Kasumi-1 (cell line): ENCODE results near the gene IPO8.
A peak's percentile ranks its signal among the peaks of the same experiment; 100 is the strongest.
"Not testable (repeated sequence)": the region's sequence is repeated elsewhere in the genome, so short reads cannot be mapped to it uniquely, and the experiment has no call there.

Source experiments
- DNase-seq, 2 experiments: peaks; one replicate each; lab custom pipeline; 2025; lab: John Stamatoyannopoulos, UW

Gene IPO8

DNA sequence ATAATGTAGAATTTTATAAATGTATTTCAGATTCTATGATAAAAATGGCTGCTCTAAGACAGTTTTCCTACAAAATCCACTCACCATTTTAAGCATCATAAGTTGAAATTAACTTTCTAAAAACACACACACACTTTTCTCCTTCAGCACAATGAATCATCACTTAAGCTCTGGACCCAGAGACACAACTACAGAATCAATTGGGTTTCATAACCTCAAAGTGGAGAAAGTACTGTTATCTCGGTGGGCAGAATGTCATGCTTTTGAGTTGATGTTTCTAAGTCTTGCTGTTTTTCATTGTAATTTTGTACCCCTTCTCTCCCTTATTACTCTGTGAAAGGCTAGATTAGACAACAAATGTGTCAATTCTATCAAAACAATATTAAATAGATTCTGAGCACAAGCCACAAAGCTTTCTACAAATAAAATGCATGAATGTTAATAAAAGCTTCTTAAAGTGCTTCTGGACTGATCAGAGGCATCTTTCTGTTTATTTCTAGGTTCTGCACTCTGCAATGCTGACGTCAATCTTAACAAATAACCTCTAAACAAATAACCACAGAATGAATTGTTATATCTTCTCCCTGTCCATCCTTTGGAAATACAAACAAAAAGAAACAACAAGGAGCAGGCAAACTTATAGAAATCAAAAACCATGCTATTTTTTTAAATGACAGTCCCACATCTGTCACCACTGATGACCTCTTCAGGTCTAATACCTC, 8.2 kb downstream of the IPO8 start:
- DNase-seq, result no peak

DNA sequence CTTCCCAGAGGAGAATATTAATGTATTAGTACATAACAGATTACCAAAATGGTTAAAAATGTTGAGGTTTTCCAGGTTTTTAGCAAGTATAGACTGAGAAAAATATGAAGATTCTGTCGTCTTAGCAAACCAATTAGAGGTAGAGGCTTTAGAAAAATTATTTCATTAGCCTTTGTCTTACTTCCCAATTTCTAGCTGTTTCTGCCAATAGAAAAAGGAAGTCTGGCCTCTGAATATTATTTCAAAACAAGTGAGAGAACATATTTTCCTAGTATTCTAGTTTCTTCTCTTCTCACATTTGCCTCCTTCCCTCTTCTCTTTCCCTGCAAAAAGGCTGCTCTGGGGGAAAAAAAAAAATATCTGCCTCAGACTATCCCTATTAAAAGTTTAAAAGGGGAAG, 16.4 kb downstream of the IPO8 start:
- DNase-seq, result peak; percentile 37 to 42

DNA sequence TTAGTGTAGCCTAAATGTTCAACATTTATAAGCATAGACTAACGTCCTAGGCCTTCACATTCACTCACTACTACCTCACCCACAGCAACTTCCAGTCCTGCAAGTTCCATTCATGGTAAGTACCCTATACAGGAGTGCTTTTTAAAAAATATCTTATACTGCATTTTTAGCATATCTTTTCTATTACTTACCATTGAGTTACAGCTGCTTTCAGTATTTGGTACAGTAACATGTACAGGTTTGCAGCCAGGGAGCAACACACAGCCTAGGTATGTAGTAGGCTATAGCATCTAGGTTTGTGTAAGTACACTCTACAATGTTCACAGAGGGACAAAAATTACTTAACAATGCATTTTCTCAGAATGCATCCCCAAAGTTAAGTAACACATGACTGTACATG, 17.4 kb downstream of the IPO8 start:
- no peak for DNase-seq

DNA sequence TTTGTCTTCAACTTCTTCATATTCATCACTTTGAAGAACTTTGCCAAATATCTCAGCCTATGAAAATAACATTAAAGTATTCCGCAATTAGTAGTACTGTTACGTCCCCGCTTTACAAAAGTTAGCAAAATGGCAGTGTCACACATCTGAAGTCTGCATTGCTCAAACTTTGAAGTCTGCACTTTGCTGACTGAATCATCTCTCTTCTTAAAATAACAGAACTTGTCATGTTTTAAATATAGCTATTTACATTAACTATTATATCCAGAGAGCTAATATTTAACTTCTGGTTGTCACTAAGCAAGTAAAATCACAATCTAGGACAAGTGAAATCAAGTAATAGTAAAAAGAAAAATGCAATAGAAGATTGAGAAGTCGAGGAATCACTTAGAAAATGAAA, 34.5 kb downstream of the IPO8 start:
- no peak for DNase-seq

DNA sequence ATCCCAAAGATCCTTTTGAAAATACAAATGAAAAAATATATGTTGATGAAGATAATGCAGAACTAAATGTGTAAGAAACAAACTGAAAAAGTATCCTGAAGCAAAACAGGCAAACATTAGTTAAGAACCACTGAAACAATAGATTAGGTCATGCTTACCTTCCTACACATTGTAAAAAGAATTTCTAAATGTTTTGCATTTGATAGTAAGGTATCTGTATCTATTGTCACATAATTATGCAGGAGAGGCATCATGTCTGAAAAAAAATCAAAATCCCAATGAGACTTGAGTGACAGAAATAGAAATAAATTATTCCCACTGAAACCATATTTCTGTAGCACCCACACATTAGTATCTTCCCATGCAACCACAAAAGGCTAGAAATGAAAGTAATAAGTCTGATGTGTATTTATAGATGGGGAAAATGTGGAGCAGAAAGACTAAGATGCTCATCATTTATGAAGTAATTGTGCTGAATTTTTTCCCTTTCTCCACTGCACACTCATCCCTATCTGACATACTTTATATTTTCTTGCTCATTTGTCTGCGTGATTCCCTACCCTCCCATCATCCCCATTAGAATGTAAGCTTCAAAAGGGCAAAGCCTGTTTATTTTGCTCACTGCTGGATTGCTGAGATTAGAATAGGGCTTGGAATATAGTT, 43.5 kb downstream of the IPO8 start:
- no peak for DNase-seq

DNA sequence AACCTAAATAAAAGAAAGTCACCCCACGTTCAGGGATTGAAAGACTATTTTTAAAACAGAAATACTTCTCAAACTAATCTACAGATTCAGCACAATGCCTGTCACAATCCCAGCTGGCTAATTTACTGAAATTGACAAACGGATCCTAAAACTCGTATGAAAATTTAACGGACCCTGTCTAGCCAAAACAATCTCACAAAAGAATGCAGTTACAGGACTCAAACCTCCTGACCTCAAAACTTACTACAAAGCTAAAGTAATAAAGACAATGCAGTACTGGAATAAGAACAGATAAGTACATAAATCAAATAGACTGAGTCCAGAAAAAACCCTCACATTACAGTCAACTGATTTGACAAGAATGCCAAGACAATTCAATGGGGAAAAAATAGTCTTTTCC, 48.8 kb downstream of the IPO8 start:
- no peak for DNase-seq

DNA sequence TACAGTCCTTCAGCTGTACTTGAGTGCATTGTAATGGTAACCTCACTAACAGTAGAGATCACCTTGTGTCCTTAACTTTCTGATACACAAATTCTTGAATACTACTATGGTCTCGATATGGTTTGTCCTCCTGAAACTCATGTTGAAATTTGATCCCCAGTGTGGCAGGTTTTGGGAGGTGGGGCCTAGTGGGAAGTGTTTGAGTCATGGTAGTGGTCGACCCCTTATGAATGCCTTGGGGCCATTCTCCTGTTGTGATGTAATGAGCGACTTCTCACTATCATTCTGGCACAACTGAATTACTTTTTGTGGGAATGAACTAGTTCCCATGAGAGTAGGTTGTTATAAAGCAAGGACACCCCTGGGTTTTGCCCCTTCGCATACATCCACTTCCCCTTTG, 52.3 kb downstream of the IPO8 start:
- no peak for DNase-seq

DNA sequence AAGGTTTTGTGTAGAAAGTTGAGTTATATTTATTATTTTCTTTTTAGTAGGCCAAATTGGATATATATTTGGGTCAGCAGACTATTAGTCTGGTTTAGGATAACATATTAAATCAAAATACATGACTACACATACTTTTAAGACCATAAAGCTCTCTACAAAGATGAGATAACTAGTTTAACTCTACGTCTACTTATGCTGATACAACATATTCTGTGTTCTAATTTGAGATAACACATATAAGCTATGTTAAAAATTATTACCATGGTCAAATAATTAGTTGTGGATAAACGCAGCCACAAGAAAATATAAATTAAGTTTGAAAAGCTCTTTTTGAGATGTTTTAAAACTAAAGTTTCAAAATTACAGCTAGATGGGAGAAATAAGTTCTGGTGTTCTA, 55.3 kb downstream of the IPO8 start:
- DNase-seq, result no peak

DNA sequence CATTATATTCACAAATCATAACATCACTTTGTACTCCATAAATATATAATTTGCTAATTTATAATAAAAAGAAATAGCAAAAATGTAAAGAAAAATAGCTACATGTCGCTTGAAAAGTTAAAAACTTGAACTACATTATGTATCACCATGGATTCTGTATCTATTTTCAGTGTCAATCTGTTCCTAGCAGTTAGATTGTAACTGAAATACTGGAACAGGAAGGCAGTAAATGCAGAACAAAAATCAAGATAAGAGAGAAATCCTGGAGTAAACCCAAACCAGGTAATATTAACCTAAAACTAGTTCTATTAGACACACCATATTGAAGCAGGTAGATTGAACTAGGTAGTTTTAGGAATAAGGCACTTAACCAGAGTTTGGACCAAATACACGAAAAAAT, 60.3 kb downstream of the IPO8 start:
- no peak for DNase-seq

DNA sequence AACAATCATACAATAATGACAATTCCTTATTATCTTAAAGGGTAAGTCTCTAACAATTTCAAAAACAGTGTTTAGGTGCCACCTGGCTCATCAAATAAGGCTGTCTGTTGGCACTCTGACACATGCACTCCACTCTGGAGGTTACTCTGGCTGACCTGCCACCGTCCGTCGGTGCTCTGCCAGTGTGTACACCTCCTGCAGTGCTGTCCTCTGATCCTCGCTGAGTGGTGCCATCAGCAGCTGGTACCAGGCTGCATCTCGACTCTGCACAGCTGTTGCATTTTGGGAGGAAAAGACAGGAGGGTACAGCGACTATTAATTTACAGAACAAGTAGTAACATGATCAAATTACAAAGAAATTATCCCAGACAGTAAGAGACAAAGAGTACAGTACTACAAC, 63.9 kb downstream of the IPO8 start:
- DNase-seq, result no peak

DNA sequence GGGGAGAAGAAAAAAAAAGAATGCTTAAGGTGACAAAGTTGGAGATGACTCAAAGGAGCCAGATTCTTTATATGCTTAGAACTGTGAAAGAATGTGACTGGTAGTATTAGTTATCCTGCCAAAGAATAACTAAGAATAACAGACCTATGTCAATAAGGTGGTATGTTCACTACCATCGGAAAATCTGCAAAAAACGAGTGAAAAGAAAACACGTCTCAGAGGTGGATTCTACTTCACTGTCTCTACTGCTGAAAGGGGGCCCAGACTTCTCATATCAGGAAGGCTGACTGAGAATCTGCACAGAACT, 64.7 kb downstream of the IPO8 start:
- DNase-seq, result no peak

DNA sequence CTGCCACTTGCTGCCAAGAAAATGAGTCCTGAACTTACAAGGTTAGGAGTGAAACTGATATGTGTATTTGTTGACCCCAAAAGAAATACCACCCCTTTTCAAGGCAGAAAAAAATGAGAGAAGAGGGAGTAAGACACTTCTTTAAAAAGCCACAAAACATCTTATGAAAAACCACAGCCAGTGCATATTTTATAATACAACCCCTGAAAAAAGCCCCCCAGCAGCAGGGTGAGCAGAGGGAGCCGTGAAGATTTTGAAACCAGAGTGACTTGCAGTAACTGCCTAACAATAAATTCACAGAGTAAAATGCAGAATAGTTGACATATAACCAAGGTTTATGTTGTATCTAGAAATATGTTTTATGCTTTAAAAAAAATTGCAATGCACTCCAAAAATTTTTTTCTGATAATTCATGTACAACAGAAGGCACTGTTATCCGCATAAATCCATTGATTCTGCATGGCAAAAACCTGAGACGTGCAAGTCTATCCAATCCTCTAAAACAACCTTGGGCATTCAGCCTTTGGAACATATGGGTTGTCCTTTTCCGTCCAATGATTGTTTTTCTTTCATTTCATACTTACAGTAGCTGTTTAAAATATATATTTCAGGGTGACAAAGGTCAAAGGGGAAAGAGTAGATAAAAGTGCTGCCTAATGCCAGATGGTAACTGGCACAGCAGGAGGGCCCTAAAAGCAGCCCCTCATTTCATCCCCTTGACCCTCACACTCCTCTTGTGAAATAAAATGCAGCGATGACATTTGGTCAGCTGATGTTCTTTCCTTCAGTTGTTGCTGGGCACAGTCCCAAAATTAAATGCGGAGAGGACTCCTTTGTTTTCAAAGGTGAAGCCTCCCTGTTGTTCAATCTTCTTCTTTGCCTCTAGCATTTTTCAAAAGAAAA, 65.3 kb downstream of the IPO8 start:
- DNase-seq, result no peak

DNA sequence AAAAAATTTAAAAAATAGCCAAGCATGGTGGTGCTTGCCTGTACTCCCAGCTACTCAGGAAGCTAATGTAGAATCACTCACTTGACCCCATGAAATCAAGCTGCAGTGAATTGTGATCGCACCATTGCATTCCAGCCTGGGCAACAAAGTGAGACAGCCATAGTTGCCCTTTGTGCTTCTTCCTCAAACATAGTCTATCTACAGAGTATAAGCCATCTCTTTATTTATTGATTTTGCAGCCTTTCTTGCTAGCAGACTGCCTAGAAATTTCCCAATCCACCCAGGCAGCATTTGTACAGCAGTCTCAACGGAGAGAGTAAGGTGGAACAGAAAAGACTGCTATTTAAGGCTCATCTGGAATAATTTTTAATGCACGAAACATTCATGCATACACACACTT, 68.8 kb downstream of the IPO8 start:
- no peak for DNase-seq

DNA sequence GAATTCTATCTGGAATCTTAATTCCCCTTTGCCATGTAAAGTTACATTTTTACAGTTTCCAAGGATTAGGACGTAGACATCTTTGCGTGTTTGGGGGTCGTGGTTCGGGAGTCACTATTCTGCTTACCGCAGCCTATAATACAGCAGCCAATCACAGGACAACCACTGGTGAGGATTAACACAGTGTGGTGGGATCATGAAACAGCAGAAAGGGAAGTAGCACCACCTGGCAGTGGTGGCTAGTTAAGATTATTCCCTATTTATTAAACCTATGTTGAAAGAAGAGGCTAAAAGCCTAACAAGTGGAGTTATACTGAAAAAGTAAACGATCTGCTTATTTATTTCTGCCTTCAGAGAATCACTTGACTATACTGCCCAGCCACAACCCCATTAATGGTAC, 71.7 kb downstream of the IPO8 start:
- no peak for DNase-seq

DNA sequence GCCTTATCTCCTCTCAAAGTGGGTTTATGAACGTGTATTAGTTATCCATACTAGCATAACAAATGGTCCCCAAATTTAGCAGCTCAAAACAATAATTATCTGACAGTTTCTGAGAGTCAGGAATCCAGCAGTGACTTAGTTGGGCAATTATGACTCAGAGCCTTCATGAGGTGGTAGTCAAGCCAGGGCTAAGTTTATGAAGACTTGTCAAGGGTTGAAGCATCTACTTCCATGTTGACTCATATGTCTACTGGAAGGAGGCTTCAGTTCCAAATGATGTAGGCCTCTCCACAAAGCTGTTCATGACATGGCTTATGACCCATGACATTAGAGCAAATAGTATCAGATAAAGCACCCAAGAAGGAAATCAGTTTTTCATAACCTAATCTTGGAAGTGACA, 73.2 kb downstream of the IPO8 start:
- DNase-seq, result no peak

DNA sequence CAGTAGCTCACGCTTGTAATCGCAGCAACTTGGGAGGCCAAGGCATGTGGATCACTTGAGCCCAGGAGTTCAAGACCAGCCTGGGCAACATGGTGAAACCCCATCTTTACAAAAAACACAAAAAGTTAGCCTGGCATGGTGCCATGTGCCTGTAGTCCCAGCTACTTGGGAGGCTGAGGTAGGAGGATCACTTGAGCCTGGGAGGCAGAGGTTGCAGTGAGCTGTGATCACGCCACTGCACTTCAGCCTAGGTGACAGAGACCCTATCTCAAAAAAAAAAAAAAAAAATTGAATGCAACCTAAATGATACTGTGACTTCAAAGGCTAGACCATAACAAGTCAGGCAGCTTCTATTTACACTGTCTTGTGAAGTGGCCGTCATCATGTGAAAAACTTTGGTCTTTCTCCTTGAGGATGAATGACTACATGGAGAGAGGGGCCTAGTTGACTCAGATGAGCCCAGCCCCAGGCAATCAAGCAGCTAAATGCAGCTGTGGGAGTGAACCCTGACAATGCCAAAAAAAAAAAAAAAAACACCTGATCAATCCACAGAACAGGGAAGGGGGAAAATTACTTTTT, 73.9 kb downstream of the IPO8 start:
- DNase-seq, result not testable (repeated sequence)

DNA sequence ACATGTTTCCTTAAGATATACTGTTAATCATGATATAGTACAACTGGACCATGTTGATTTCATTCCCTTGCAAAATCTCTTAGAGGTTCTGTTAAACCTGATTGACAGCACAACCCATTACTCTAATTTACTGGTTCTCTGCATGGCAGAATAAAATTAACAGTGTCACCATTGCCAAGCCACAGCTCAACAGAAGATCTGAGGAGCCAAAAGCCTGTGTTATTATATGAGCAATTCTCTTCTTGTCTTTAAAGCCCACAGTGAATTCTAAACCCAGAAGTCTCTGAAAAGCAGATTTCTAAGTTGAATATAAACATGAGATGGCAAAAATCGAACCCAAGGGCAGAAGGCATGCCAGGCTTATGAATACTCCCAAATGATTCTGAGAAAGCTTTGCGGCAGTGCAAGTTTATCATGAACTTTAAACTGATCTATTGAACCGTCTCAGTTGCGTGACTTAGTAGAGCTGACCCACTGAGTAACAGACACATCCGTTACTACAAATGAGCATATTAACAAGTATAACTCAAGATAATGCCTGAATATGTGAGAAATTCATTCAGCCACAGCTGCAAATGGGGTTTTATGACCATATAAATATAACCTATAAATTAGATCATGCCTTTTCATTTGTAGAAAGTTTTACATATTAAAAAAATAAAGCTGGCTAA, 78.2 kb downstream of the IPO8 start:
- no peak for DNase-seq

DNA sequence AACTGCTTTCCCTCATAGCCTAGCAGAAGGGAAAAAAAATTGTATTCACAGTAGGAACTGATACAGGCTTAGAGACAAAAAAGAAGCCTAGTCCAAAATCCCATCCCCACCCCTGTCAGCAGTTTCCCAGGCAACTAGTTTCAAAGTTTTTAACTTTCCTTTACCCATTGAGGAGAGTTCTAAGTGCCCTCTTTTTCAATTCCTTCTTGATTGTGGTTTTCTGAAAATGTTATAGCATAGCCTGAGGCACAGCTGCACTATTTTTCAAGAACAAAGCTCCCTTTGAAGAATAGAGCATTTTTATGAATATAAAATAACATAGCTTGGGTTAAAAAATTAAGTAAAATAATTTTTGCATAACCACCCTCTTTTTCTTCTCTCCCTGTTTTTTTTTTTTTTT, 81.6 kb downstream of the IPO8 start:
- no peak for DNase-seq

DNA sequence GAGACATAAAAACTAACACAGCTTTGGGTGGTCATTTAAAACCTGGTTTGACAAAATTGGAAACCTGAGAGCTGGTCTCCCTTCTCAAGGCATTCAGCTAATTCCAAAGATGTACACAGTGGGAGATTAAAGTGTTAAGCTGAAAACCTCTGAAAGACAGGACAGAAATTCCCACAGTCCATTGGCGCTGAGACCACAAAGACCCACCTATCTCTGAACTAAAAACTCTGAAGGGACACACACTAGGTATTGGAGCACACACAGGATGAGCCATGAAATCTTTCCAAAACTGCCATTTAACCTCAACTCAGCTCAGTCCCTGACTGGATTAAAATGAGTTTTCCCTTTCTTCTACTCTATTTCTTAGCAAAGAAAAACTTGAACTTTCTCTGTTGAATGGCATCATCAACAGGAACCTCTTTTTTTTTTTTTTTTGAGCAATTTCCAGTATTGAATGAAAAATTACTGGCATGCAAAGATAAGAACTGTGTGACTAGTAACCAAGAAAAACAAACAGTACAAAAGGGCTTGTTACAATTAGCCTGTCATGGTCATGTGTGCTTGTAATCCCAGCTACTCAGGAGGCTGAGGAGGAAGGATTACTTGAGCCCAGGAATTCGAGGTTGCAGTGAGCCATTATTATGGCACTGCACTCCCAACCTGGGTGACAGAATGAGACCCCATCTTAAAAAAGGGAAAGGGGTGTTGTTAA, 82.4 kb downstream of the IPO8 start:
- DNase-seq, result no peak

DNA sequence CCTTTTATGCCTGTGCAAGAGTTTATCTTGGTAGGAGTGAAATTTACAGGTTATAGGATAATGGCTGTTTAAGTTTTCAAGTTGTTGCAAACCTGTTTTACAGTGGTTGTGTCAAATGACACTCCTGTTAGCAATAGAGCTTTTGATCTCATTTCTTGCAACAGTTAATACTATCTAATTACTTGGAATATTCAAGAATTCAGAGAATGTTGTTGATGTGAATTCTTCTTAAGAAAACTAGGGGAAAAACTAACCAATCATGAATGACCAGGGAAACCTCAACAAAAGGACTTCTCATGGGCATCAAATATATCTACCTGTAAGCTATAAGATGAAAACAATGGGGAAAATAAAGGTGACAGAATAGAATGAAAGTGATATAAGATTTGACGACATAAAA, 85.0 kb downstream of the IPO8 start:
- no peak for DNase-seq

DNA sequence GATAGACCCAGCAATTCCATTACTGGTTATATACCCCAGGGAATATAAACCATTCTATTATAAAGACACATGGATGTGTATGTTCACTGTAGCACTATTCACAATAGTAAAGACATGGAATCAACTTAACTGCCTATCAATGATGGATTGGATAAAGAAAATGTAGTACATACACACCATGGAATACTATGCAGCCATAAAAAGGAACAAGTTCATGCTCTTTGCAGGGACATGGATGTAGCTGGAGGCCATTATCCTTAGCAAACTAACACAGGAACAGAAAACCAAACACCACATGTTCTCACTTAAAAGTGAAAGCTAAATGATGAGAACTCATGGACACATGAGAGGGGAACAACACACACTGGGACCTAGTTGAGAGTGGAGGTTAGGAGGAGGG, 85.8 kb downstream of the IPO8 start:
- not testable (repeated sequence) for DNase-seq

DNA sequence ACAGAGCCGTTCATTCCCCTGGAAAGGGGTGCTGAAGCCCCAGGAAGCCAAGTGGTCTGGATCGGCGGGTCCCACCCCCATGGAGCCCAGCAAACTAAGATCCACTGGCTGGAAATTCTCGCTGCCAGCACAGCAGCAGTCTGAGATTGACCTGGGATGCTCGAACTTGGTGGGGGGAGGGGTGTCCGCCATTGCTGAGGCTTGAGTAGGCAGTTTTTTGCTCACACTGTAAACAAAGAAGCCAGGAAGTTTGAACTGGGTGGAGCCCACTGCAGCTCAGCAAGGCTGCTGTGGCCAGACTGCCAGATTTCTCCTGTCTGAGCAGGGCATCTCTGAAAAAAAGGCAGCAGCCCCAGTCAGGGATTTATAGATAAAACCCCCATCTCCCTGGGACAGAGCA, 91.4 kb downstream of the IPO8 start:
- DNase-seq, result not testable (repeated sequence)
